ENCODE measurements around the gene CDNF. TPM values are rescaled to one million over a fixed set of nuclear protein-coding genes. Genes with fewer than 3 reads are reported as not detected.

Gene CDNF
- polyA plus RNA-seq, 1 of the 3 experiments (the other 2 are of a cell fraction): 1.2 TPM

- WGBS (ENCODE audit: low lambda C conversion rate): 95% methylated on average over 3 of the region's 3 CpGs
- Histone ChIP-seq H4K20me1 (ENCODE audit: insufficient read depth) (peaks cover 5% of the 10 kb centered on the region; the same call in 1 of the 2 replicates), H3K27me3 (ENCODE audit: insufficient read depth) (no peaks in the 10 kb centered on the region), H3K27ac (ENCODE audit: low read depth in 2 of 2, low read length in 1 of 2) (no peak overlapping the region), H3K9me3 (no peaks in the 10 kb centered on the region), H3K4me1 (ENCODE audit: control insufficient read depth in 1 of 2, insufficient read depth in 2 of 2, low read depth in 1 of 2, low read length in 1 of 2) (peaks cover 6 to 7% of the 10 kb centered on the region in 2 experiments; a peak in 2 of 4 replicates), H3F3A (replicated peaks; ENCODE audit: insufficient read depth) (no peaks in the 10 kb centered on the region), H3K4me3 (ENCODE audit: low read depth in 2 of 2, low read length in 1 of 2) (no peak overlapping the region), H3K4me2 (no peak overlapping the region), H3K79me2 (ENCODE audit: insufficient read depth) (peaks cover 98% of the 10 kb centered on the region), H3K9ac (no peak overlapping the region), H2AFZ (ENCODE audit: low read depth) (no peak overlapping the region), H3K36me3 (replicated peaks in 1 of 2; ENCODE audit: control insufficient read depth in 1 of 2, insufficient read depth in 2 of 2, low read length in 1 of 2) (peaks cover 10 to 30% of the 10 kb centered on the region in 2 experiments), H3K9me2 (no peaks in the 10 kb centered on the region)
- CTCF ChIA-PET: interaction anchor here (1.8 kb wide), 1 partner anchor 21 kb away, joined by 4 read pairs; no protein-coding TSS in a partner anchor
- TF ChIP-seq RAD21 (IDR thresholded peaks at IDR 0.05; ENCODE audit: low read length) (no peak), NRF1 (IDR thresholded peaks at IDR 0.05; ENCODE audit: low read depth, low read length) (no peak), GABPA (IDR thresholded peaks at IDR 0.05; ENCODE audit: low read depth) (no peak), RCOR1 (IDR thresholded peaks at IDR 0.05; ENCODE audit: low read length) (no peak), MEF2A (IDR thresholded peaks at IDR 0.05; ENCODE audit: borderline replicate concordance, low read depth) (no peak), CHD2 (IDR thresholded peaks at IDR 0.05; ENCODE audit: low read length, partially characterized antibody) (no peak)
- TF ChIP-seq, protein P1, sequence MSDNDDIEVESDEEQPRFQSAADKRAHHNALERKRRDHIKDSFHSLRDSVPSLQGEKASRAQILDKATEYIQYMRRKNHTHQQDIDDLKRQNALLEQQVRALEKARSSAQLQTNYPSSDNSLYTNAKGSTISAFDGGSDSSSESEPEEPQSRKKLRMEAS (IDR thresholded peaks at IDR 0.05; ENCODE audit: low read depth): no peak
- DNase-seq: no peak
- POLR2A ChIA-PET: no interaction called here
Measured at GRCh38 chr10:14884082-14884481, 46.2 kb upstream of the CDNF start.

DNA sequence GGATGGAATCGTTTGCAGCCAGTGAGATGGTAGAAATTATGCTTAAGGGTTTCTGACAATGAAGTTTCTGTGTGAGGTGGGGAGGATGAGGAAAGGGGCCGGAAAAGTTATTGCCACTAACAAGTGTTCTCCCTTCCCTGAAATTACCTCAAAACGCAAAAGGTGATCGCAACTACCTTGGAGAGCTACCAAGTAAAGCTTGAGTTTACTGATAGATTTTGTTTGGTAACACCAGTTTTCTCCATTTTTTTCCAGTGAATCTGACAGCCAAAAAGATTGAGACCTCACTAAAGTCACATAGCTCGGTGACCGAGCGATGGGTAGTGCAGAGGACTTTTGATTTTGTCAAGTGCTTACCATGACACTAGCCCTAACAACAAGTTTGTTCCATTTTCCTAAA lies 42.4 kb upstream of the CDNF start:
- Histone ChIP-seq H3K27ac (ENCODE audit: low read depth in 2 of 2, low read length in 1 of 2) (no peak overlapping the region), H3K36me3 (replicated peaks in 1 of 2; ENCODE audit: control insufficient read depth in 1 of 2, insufficient read depth in 2 of 2, low read length in 1 of 2) (peaks cover 0 to 21% of the 10 kb centered on the region in 2 experiments), H3K4me2 (peak overlapping the region; percentile 80), H3F3A (replicated peaks; ENCODE audit: insufficient read depth) (no peaks in the 10 kb centered on the region), H3K79me2 (ENCODE audit: insufficient read depth) (peaks cover 88% of the 10 kb centered on the region), H3K4me1 (ENCODE audit: control insufficient read depth in 1 of 2, insufficient read depth in 2 of 2, low read depth in 1 of 2, low read length in 1 of 2) (peaks cover 18 to 19% of the 10 kb centered on the region in 2 experiments; a peak in 3 of 4 replicates), H3K9me3 (no peaks in the 10 kb centered on the region), H2AFZ (ENCODE audit: low read depth) (0 out of 2 replicates have a peak overlapping the region, but pooled peaks have one; percentile 2), H4K20me1 (ENCODE audit: insufficient read depth) (no peaks in the 10 kb centered on the region), H3K4me3 (ENCODE audit: low read depth in 2 of 2, low read length in 1 of 2) (peak overlapping the region; percentile 88 to 97), H3K27me3 (ENCODE audit: insufficient read depth) (no peaks in the 10 kb centered on the region), H3K9ac (peak overlapping the region; percentile 90; the same call in 1 of the 2 replicates), H3K9me2 (no peaks in the 10 kb centered on the region)
- WGBS (ENCODE audit: low lambda C conversion rate): 50% methylated on average over 7 of the region's 7 CpGs
- ChIA-PET CTCF (interaction anchor here (0.8 to 1.9 kb wide), 4 partner anchors 9 to 327 kb away, joined by 3 to 10 read pairs (median 4); no protein-coding TSS in a partner anchor), POLR2A (no interaction called here)
- no peak for DNase-seq
- TF ChIP-seq REST (IDR thresholded peaks at IDR 0.05; ENCODE audit: low read depth, low read length) (peak; percentile 89), EZH2phosphoT487 (IDR thresholded peaks at IDR 0.05; ENCODE audit: borderline replicate concordance, low read depth) (no peak), EP300 (IDR thresholded peaks at IDR 0.05; ENCODE audit: borderline replicate concordance in 1 of 2, low read depth in 1 of 2, low read length in 1 of 2) (no peak), GABPA (IDR thresholded peaks at IDR 0.05; ENCODE audit: low read depth) (no peak)
